Thyroid gland (tissue), 4 donors: ENCODE results near the gene MRTFB. TPM values are rescaled to one million over a fixed set of nuclear protein-coding genes. Genes with fewer than 3 reads are reported as not detected.

Experiments used
- DNase-seq, 2 donors: peaks; one replicate each; pipeline ENCODE4 v3.0.0-alpha.2; 2019
- H3K27ac ChIP-seq, 3 donors: fragments of 200-600 bp; sonication (generic); 1 replicate in 2 of 3; 2 replicates in 1 of 3; pipeline ENCODE4 v1.5.1; 2016 to 2019; ENCODE audit warnings: mild to moderate bottlenecking in 1 of 3, moderate library complexity in 1 of 3
- H3K27me3 ChIP-seq: fragments of 200-600 bp; sonication (generic); one replicate; pipeline ENCODE4 v1.5.1; 2019
- H3K36me3 ChIP-seq, 2 donors: fragments of 200-600 bp; sonication (generic); one replicate each; pipeline ENCODE4 v1.5.1; 2016 to 2019
- H3K4me1 ChIP-seq, 2 donors: fragments of 200-600 bp; sonication (generic); one replicate each; pipeline ENCODE4 v1.5.1; 2017 to 2019
- H3K4me3 ChIP-seq, 3 donors: fragments of 200-600 bp; sonication (generic); replicated peaks in 1 of 3; 1 replicate in 2 of 3; 2 replicates in 1 of 3; pipeline ENCODE4 v1.5.1; 2016; ENCODE audit warnings: mild to moderate bottlenecking in 1 of 3
- H3K9me3 ChIP-seq: fragments of 200-600 bp; sonication (generic); one replicate; pipeline ENCODE4 v1.5.1; 2017
- CTCF ChIP-seq, 6 experiments: fragments of 200-600 bp in 3 of 6; fragments of 450-650 bp in 3 of 6; sonication (generic) in 3 of 6; IDR thresholded peaks; one replicate each; pipeline ENCODE4 v1.5.1; 2016 to 2019; ENCODE audit warnings: antibody characterized with exemption in 6 of 6, mild to moderate bottlenecking in 2 of 6, inconsistent platforms in 1 of 6, moderate library complexity in 1 of 6
- POLR2A ChIP-seq, 2 donors: fragments of 450-650 bp; IDR thresholded peaks; one replicate each; pipeline ENCODE4 v1.6.1; 2017; ENCODE audit warnings: antibody characterized with exemption in 2 of 2, mild to moderate bottlenecking in 2 of 2, moderate library complexity in 1 of 2
- WGBS, 2 donors: methylation state at CpG; one replicate each; pipeline ENCODE4 v1.1.5; 2017; 5-methylcytosine and 5-hydroxymethylcytosine counted together
- intact Hi-C: fragments of 100-400 bp; cut with DNase I; formaldehyde crosslinking; loops from one replicate; pipeline ENCODE4 v1.15.1; 2023
- total RNA-seq, 4 donors: library from RNA; depleted of rRNA; stranded (reverse); fragments of >200 nt; gene quantifications; one replicate each; pipeline ENCODE4 v1.2.3, GENCODE V29; 2016

The MRTFB gene
- total RNA-seq, 4 donors from 2014 or later: 51.2 to 131 (median 74.0) TPM

DNA sequence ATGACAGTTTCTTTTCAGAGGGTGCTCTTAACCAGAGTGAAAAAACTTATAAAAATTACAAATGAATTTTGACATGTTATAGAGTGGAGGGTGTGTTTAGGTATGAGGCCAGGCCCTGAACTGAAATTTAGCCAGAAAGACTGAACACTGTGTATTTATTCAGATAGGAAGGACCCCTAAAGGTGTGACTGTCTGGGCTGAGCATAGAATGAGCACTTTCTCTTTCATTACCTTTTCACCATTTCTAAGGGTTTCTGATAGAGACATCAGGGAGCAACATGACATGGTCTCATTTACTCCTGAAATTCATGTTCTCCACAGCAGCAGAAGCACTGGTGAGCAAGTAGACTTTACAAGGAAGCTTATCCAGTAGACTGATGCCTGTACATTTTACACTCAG is 32.9 kb downstream of the MRTFB start:
- DNase-seq: no peak
- Histone ChIP-seq H3K27me3 (no peaks in the 10 kb centered on the region), H3K36me3 (no peaks in the 10 kb centered on the region), H3K4me1 (peaks cover 78 to 80% of the 10 kb centered on the region in 2 donors), H3K27ac (peak overlapping the region in 2 of 3 donors; percentile 27 to 96), H3K9me3 (no peaks in the 10 kb centered on the region), H3K4me3 (no peak overlapping the region)
- TF ChIP-seq POLR2A (IDR thresholded peaks at IDR 0.05) (no peak), CTCF (IDR thresholded peaks at IDR 0.05) (no peak)
- intact Hi-C loops: no loop called here

GRCh38 chr16:14105760-14106375 is 34.7 kb downstream of the MRTFB start:
- WGBS, 2 donors: 84 to 86% methylated on average over 3 of the region's 3 CpGs
- H3K27me3 ChIP-seq: no peaks in the 10 kb centered on the region
- peaks cover 67 to 87% of the 10 kb centered on the region in 2 donors for H3K4me1 ChIP-seq
- peak overlapping the region in 2 of 3 donors; percentile 14 to 37 for H3K27ac ChIP-seq
- H3K4me3 ChIP-seq: no peak overlapping the region
- no peaks in the 10 kb centered on the region for H3K9me3 ChIP-seq
- no peak for TF ChIP-seq POLR2A (IDR thresholded peaks at IDR 0.05)
- TF ChIP-seq CTCF (IDR thresholded peaks at IDR 0.05): no peak
- intact Hi-C loops: no loop called here
- DNase-seq: no peak
- H3K36me3 ChIP-seq: no peaks in the 10 kb centered on the region

GRCh38 chr16:14106457-14106856 is 35.3 kb downstream of the MRTFB start:
- no peak for TF ChIP-seq POLR2A (IDR thresholded peaks at IDR 0.05)
- no peak for TF ChIP-seq CTCF (IDR thresholded peaks at IDR 0.05)
- peaks cover 61 to 88% of the 10 kb centered on the region in 2 donors for H3K4me1 ChIP-seq
- WGBS, 2 donors: 66 to 68% methylated on average over 3 of the region's 3 CpGs

GRCh38 chr16:14106961-14107360 is 35.8 kb downstream of the MRTFB start:
- intact Hi-C loops: no loop called here
- TF ChIP-seq CTCF (IDR thresholded peaks at IDR 0.05) (no peak), POLR2A (IDR thresholded peaks at IDR 0.05) (no peak)
- Histone ChIP-seq H3K27ac (peak overlapping the region in 2 of 3 donors; percentile 14 to 37), H3K27me3 (no peaks in the 10 kb centered on the region), H3K4me1 (peaks cover 63 to 89% of the 10 kb centered on the region in 2 donors), H3K4me3 (no peak overlapping the region), H3K36me3 (no peaks in the 10 kb centered on the region), H3K9me3 (no peaks in the 10 kb centered on the region)
- DNase-seq: peak; percentile 57 to 58
- WGBS, 2 donors: 48 to 54% methylated on average over 8 of the region's 8 CpGs

More at GRCh38 chr16:14106457-14106856, 35.3 kb downstream of the MRTFB start:
- Histone ChIP-seq H3K27me3 (no peaks in the 10 kb centered on the region), H3K4me3 (no peak overlapping the region), H3K36me3 (no peaks in the 10 kb centered on the region), H3K27ac (peak overlapping the region in 2 of 3 donors; percentile 14 to 37), H3K9me3 (no peaks in the 10 kb centered on the region)
- no peak for DNase-seq
- intact Hi-C loops: no loop called here

GRCh38 chr16:14109077-14109775 is 38.1 kb downstream of the MRTFB start:
- intact Hi-C loops: no loop called here
- H3K4me1 ChIP-seq: peaks cover 51 to 82% of the 10 kb centered on the region in 2 donors
- WGBS, 2 donors: 55 to 58% methylated on average over 7 of the region's 7 CpGs
- H3K9me3 ChIP-seq: no peaks in the 10 kb centered on the region
- no peaks in the 10 kb centered on the region for H3K36me3 ChIP-seq
- TF ChIP-seq CTCF (IDR thresholded peaks at IDR 0.05) (no peak), POLR2A (IDR thresholded peaks at IDR 0.05) (no peak)
- DNase-seq: no peak
- H3K4me3 ChIP-seq: no peak overlapping the region
- peak overlapping the region in 2 of 3 donors; percentile 41 to 51 for H3K27ac ChIP-seq
- no peaks in the 10 kb centered on the region for H3K27me3 ChIP-seq
